Measurements from ENCODE around the gene MOGAT1.

MOGAT1 gene

DNA sequence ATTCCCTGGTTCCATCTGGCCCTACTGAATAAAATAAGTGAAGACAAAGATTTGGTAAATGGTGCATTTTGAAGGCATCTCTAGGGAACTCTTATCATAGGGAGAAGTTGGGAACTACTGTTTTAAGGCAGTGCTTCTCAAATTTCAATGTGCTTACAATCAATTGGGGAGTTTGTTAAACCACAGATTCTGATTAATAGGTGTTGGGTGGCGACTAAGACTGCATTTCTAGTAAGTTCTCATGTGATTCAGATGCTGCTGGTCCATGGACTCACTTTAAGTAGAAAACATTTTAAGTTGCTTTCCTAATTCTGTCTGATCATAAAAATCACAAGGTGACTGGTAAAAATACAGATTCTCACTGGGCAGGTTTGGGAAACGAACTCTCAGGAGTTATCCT lies 30.1 kb upstream of the MOGAT1 start:
- TF ChIP-seq, protein P1, sequence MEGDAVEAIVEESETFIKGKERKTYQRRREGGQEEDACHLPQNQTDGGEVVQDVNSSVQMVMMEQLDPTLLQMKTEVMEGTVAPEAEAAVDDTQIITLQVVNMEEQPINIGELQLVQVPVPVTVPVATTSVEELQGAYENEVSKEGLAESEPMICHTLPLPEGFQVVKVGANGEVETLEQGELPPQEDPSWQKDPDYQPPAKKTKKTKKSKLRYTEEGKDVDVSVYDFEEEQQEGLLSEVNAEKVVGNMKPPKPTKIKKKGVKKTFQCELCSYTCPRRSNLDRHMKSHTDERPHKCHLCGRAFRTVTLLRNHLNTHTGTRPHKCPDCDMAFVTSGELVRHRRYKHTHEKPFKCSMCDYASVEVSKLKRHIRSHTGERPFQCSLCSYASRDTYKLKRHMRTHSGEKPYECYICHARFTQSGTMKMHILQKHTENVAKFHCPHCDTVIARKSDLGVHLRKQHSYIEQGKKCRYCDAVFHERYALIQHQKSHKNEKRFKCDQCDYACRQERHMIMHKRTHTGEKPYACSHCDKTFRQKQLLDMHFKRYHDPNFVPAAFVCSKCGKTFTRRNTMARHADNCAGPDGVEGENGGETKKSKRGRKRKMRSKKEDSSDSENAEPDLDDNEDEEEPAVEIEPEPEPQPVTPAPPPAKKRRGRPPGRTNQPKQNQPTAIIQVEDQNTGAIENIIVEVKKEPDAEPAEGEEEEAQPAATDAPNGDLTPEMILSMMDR (conservative IDR thresholded peaks at IDR 0.05) = no peak

DNA sequence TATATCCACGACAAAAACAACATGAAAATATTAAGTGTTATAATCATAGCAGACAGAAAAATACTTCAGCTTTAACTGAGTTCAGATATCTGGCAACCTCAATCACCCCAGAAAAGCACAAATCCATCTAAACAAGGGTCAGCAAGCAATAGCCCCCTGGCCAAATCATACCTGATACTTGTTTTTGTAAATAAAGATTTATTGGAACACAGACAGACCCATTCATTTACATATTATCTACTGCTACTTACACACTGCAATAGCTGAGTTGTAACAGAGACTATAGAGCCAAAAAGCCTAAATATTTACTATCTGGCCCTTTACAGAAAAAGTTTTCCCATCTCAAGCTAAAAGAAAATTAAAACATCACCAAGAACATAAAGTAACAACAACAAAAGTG lies 28.3 kb upstream of the MOGAT1 start:
- TF ChIP-seq, protein P1 (conservative IDR thresholded peaks at IDR 0.05) = no peak
- H3K27ac ChIP-seq = no peak overlapping the region

More for the DNA sequence above, 30.1 kb upstream of the MOGAT1 start:
- no peak overlapping the region for H3K27ac ChIP-seq

DNA sequence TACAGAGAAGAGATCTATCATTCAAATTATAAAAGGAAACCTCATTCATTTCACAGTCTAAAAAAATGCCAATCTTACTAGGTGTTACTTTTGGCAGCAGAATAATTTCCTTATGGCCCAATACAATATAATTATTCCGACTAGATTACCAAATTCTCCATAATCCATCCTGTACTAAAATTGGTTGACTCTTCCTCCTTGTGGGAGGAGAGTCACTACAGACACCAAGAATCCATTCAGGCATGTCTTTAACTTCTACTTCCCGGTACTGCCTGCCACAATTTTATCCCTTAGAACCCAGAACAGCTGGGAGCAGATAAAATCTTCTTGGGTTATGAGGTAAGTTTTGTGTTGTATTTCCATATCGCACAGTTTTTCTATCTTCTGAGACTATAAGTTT lies 25.4 kb upstream of the MOGAT1 start:
- H3K27ac ChIP-seq = no peak overlapping the region
- TF ChIP-seq, protein P1 (conservative IDR thresholded peaks at IDR 0.05) = no peak

DNA sequence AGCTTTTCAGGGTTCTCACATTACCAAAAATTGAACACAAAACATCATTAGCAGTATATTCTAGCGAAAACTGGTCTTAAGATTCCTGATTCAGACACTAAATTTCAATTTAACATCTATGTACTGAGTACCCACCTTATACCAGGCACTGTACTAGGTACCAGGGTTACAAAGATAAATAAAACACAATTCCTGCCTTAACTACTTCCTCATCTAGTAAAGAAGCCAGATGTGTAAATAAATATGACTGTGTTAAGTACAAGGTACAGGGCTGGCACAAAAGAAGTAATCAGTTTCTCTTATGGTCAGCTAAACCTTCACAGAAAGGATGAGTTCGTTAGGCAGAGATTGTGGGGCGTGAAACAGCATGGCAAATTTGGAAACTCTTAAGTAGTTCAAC lies 21.7 kb upstream of the MOGAT1 start:
- TF ChIP-seq, protein P1 (conservative IDR thresholded peaks at IDR 0.05) = no peak
- no peak overlapping the region for H3K27ac ChIP-seq

DNA sequence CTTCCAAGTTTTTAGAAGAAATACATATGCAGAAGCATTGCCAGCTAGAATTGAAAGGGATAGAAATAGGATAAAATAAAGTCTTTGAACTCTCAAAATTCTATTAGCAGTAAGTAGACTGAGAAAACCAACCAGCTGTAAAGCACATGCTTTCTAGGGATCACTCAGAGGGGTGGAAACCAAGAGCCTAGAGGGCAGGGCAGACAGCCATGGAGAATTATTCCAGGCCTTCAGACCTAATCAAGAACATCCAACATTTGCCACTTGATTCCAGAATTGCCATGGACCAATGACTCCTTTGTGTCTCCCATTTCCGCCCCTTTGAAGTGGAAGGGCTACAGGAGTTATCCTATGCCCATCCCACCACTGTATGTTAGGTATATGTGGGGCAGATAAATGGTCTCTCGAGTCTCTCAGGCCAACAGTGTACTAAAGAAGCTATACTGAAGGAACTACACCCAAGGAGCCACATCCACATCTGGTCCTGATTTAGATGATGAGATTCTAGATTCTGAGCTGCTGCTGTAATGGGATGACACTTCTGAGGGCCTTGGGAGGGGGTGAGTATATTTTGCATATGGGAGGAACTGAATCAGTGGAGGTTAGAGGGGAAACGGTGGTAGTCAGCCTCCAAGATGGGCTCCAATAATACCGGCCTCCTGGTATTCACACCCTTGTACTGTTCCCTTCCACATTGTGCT lies 19.6 kb upstream of the MOGAT1 start:
- no peak overlapping the region for H3K27ac ChIP-seq
- TF ChIP-seq, protein P1 (conservative IDR thresholded peaks at IDR 0.05) = no peak

DNA sequence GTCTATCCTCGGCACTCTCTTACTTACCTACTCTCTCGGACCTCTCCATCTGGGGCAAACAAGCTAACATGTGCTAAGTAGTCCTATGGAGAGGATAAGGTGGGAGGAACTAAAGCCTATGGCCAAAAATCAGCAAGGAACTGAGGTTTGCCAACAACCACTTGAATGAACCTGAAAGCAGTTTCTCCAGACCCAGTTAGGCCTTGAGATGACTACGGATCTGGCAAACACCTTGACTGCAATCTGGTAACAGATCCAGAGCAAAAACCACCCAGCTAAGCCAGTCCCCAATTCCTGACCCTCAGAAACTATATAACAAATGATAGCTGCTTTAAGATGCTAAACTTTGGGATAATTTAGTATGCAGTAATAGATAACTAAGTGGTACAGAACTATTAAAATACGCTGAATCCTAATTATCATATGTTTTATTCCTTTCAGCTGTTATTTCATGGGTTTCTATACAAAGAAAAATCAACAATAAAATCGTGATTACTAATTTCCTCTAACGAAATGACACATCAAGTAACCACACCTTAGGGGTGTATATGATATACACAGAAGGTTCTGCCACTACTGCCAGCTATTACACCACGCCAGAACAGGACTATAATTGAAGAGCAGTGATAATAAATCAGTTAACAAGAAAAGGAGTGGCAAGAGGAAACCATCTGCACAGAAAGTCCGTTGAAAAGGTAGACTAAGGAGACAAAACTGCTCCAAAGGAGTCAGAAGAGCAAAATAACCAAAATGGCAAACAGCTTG lies 18.8 kb upstream of the MOGAT1 start:
- TF ChIP-seq, protein P1 (conservative IDR thresholded peaks at IDR 0.05) = no peak
- no peak overlapping the region for H3K27ac ChIP-seq

DNA sequence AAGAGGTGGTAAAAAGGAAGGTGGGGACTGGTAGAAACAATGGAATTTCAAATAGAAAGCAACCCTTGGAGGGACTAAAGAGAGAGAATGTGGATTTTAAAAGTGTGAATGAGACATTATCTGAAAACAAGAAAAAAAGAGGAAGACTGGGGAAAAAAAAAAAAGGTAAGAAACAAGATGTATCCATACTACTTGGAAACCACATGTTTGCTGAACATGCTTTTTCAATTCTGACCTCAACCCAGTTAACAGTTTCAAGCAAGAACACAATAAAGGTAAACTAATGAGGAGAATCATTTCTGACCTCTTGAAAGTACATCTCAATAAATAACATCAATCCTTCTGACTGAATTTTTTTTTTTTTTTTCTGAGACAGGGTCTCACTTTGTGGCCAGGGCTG lies 18.2 kb upstream of the MOGAT1 start:
- H3K27ac ChIP-seq = no peak overlapping the region
- TF ChIP-seq, protein P1 (conservative IDR thresholded peaks at IDR 0.05) = no peak
